Stimulated activated CD4-positive, alpha-beta T cell treated with anti-CD3 and anti-CD28 coated beads, TNF-alpha, amount 100 ng/mL, for 24 hours (primary cell): ENCODE data around the gene CGN.

Experiments used
- DNase-seq, 3 experiments: peaks; one replicate each; pipeline ENCODE4 v3.0.0-alpha.2; 2020; ENCODE audit warnings: low read depth in 3 of 3

CGN gene

DNA sequence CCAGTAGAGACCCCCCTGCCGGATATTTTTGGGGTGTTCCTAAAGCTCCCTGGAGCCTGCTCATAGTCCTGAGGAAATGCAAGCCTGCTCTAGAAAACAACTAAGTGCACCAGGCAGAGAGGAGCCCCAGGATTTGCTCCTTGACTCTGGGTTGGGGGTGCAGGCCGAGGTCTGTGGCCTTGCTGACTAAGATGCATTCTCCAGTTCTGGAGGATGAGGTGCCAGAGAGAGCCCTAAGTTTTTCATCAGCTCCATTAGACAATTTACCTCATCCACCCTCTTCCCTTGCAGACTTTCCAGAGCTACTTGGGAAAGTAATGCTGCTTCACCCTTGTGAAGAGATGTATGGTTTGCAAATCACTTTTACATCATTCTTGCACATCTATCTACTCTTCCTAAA, 38.0 kb downstream of the CGN start:
- no peak for DNase-seq

DNA sequence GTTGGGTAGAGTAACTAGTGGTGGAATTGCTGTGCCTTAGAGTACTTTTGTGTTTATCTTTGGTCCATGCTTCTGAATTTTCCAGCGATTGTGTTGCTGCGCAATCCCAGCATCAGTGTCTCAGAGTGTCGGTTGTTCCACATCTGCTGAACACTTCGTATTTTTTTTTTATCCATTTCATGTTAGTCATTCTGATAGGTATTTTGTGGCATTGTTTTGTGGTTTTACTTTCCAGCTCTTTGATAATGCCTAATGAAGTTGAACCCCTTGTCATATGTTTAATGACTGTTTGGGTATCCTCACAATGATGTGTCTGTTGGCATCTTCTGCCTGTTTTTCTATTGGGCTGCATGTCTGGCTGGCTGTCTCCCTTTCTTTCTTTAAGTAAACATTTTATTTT, 42.5 kb downstream of the CGN start:
- no peak for DNase-seq

GRCh38 chr1:151556052-151556451, 44.9 kb downstream of the CGN start:
- no peak for DNase-seq

DNA sequence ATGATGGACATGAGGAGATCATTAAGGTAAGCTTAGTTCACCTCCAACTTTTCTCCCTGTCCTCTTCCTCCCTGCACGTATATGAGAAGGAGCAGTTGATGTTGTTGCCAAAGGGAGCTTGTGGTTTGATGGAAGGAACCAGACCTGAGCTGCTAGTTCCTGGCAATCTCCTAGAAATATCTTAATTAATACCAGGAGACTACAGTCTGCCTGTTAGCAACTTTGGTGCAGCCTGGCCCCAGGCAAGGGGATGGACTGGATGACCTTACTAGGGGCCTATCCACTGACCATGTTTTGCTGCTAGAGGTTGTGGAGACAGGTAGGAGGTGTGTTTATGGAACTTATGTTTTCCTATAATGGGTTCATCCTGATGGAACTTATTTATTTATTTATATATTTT, 51.5 kb downstream of the CGN start:
- DNase-seq = no peak

- no peak for DNase-seq
Observed at GRCh38 chr1:151563376-151563775, 52.2 kb downstream of the CGN start.

DNA sequence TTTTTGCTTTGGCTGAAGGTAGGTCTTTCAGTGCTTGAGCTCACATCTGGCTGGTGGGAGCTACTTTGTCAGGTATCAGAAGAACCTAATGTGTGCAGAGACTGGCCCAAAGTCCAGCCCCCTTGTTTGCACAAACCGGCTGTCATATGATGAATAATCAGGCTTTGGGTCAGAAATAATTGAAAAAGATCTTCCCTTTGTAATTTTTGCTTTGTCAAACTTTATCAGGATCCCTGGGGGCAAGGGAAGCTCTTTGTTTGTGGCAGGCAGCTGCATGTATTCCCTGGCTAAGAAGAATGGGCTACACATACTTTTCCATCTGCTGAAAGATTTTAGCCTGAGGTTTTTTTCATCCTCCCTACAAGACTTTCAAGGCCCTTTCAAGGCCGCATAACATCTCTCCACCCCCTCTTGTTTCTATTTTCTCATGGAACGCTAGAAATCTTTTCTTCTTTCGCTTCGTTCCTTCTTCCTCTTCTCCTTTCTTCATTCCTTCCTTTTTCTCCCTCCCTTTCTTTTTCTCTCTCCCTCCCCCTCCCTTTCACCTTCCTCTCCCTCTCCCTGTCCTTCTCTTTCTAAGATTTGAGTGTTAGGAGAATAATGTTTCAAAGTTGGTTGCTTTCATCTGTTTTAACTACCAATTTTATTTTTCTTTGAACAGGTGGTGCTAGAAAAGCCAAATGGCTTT, 54.5 kb downstream of the CGN start:
- DNase-seq = no peak

DNA sequence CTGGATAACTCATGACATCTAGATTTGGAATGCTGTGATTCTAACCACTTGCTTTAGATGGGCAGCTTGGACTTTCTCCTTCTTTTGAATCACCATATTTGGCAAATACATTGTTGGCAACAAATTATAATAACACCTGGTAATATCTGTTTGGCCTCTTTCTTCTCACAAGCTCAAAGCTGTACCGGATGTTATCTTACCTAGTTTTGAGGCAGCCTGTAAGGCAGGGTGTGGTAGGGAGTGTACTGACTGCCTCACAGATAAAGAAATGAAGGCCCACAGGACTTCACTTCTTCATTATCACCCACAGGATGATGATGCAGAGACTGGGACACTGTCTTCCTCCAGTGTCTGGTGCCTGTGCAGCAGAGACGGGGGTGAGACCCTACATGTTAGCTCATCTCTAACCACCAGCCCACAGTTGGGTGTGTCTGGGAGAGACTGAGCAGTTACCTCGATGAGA, 57.5 kb downstream of the CGN start:
- DNase-seq = no peak

- no peak for DNase-seq
Observed at GRCh38 chr1:151570819-151571218, 59.6 kb downstream of the CGN start.

DNA sequence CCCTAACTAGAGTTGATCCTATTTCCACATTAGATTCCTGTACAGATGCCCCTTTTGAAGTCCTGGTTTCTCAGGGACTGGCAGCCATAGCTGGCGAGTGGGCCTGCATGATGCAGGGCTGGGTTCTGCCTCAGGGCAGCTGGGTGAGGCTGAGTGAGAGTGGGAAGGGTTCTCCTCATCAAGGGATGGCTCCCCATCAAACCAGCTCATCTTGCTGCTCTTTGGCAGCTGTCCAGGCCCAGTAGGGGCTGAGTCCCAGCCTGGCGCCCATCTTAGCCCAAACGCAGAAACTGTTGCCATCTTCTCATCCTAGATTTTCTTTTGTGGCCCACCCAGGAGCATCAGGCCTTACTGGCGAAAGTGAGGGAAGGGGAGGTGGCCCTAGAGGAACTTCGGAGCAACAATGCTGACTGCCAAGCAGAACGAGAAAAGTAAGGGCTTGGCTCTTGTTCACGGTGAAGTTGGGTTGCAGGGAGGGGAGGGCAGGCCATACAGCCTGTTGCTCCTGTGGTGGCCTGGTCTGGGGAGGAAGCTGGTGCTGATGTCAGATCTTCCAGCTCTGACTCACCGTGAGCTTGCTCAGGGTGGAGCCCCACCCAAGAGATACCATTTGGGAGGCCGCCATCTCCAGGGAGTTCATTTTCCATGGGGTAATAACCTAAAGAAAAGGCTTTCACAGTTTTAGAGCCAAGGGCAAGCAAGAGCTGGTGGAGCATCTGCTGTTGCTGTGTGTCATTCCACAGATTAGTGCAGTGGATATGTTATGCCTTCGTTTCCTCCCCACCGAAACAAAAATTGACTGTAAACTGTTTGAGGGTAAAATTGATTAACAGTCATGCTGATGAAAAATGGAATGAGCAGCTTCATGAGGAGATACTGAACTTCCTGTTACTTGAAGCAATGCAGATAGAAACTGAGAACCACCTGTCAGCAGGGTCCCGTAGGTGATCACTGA, 63.7 kb downstream of the CGN start:
- DNase-seq = peak in 1 of 3 experiments; percentile 14

GRCh38 chr1:151577173-151577572, 66.0 kb downstream of the CGN start:
- DNase-seq = no peak

- no peak for DNase-seq
Observed at GRCh38 chr1:151578941-151579340, 67.8 kb downstream of the CGN start.

DNA sequence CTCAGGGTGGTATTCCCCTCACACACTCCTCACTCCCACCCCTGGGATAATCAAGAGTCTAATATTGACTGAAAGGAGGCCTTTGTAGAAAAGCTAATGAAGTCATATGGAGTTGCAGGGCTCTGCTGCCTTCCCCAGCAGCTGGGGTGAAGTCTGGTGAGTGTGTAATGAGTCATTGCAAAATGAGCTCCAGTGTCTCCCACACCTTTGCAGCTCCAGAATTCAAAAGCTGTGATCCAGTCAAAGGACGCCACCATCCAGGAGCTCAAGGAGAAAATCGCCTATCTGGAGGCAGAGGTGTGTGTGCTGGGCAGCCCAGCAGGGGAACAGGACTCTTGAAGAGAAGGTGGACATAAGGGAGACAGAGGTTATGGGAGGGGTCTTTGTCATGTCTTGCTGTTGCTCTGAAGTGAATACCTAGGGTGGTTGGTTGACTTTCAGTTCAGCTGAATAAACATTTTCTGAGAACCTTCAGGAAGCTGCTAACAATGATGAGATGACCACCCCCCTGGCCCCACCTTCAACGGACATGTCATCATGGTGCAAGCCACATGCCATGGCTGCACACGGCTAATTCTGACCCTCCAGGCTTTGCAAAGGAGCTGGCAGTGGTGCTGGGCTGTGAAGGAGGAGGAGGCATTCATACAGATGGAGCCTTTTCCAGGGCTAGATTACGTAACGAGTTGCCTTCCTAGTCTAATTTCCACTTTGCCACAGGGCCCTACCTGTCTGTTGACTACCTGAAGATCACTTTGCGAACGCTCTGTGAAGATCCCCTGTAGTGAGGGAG, 68.4 kb downstream of the CGN start:
- DNase-seq = no peak

DNA sequence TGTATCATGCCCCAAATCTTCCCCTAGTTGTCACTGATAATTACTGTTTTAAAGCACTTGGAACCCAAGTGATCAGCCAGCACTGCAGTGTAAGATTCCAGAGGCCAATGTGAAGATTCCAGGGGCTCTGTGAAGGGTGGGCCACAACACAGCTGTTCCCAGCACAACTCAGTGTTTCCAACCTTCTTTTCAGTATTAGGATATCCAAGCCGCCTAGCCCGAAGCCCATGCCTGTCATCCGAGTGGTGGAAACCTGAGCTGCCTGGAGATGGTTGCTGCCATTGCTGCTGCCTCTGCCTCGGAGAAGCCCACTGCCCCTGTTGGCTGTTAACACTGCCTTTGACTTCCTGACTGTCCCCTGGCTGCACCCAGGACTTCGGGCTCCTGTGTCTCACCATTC, 70.3 kb downstream of the CGN start:
- DNase-seq = no peak

- no peak for DNase-seq
Observed at GRCh38 chr1:151581921-151582320, 70.7 kb downstream of the CGN start.

DNA sequence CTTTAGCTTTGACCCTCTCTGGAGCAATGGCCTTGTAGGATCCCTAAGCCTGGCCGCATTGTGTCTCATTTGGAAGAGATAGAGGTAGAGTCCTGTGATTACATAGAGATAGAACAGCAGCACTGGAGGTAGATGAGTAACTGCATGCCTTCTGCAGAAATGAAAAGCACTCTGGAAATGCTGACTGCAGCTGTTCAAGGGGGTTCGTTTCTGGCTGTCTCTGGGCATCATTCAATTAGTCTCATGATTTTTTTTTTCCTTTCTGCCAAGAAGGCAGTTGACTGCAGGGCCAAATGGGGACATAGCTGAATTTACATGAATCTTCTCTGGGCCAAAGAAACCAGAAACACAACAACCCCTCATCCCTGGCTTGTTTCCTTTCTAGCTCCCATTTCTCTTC, 72.6 kb downstream of the CGN start:
- no peak for DNase-seq

- no peak for DNase-seq
Observed at GRCh38 chr1:151584278-151584677, 73.1 kb downstream of the CGN start.

DNA sequence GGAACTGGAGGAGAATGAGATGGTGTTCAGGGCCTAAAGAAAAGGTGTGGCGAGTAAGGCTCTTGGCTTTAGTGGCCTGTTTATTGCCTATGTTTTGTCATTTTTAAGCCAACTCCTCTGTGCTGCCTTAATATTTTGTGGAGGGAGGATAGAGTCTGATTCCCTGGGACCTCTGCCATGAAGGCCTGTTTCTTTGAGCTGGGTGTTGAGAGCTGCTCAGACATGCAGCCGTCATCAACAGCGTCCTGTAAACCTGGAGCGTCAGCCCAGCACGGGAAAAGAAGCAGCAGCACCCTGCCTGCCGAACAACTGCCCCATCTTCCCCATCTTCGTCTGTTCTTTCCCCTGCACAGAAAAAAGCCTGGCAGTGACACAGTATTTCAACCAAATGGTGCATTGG, 73.6 kb downstream of the CGN start:
- no peak for DNase-seq

DNA sequence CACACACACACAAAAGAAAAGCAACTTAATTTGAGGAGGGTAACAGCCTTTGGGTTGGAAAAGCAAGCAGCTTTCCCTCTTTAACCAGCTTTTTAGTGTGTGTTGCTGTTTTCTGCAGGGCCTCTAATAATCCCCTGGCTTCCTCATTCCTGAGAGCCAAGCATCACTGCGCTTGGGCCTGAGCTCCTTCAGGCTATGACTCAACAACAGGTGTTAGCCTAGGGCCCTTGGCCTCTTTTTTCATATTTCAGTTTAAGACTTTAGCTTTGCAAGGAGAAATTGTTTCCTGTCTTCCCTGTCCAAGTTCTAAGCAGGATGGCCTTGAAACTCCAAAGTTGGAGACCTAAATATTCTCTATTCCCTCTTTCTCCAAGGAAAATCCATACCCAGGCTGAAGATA, 74.4 kb downstream of the CGN start:
- DNase-seq = no peak
